ENCODE measurements around the gene CRIP2. TPM values are rescaled to one million over a fixed set of nuclear protein-coding genes. Genes with fewer than 3 reads are reported as not detected.
A peak's percentile ranks its signal among the peaks of the same experiment; 100 is the strongest.

The CRIP2 gene
- total RNA-seq, 1 donor from 2014 or later: 19.2 TPM

DNA sequence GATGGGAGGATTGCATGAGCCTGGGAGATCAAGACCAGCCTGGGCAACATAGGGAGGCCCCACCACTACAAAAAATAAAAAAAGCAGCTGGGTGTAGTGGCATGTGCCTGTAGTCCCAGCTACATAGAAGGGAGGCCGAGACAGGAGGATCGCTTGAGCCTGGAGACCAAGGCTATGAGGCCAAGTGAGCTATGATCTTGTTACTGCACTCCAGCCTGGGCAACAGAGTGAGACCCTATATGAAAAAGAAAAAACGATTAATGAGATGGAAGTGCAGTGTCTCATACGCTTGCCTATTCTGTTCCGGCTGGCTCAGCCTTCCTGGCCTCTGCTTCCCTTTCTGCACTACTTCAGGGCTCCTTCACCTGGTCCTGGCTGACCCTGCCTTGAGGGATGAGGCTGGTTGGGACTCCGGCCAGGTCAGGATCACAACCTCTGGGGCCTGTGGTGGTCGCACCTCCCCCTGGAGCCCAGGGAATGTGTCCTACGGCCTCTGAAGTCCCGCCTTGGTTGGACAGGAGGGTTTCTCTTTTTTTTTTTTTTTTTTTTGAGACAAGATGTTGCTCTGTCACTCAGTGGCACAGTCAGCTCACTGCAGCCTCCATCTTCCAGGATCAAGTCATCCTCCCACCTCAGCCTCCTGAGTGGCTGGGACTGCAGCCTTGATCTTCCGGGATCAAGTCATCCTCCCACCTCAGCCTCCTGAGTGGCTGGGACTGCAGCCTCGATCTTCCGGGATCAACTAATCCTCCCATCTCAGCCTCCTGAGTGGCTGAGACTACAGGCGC lies 27.1 kb downstream of the CRIP2 start:
- Mint-ChIP-seq H3K27me3 (ENCODE audit: low read depth) (peaks cover 5% of the 10 kb centered on the region), H3K4me3 (no peak overlapping the region)

GRCh38 chr14:105502446-105503295 lies 28.1 kb downstream of the CRIP2 start:
- DNase-seq (ENCODE audit: low spot score in 2 of 2, unreplicated experiment in 2 of 2): no peak
- H3K27me3 Mint-ChIP-seq (ENCODE audit: low read depth): peaks cover 15% of the 10 kb centered on the region
- no peaks in the 10 kb centered on the region for H3K9me3 Mint-ChIP-seq
- no peaks in the 10 kb centered on the region for H3K36me3 Mint-ChIP-seq
- H3K4me3 Mint-ChIP-seq: no peak overlapping the region
- TF ChIP-seq, protein P1, sequence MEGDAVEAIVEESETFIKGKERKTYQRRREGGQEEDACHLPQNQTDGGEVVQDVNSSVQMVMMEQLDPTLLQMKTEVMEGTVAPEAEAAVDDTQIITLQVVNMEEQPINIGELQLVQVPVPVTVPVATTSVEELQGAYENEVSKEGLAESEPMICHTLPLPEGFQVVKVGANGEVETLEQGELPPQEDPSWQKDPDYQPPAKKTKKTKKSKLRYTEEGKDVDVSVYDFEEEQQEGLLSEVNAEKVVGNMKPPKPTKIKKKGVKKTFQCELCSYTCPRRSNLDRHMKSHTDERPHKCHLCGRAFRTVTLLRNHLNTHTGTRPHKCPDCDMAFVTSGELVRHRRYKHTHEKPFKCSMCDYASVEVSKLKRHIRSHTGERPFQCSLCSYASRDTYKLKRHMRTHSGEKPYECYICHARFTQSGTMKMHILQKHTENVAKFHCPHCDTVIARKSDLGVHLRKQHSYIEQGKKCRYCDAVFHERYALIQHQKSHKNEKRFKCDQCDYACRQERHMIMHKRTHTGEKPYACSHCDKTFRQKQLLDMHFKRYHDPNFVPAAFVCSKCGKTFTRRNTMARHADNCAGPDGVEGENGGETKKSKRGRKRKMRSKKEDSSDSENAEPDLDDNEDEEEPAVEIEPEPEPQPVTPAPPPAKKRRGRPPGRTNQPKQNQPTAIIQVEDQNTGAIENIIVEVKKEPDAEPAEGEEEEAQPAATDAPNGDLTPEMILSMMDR (IDR thresholded peaks at IDR 0.05; ENCODE audit: unreplicated experiment): no peak
- H3K4me1 Mint-ChIP-seq: no peaks in the 10 kb centered on the region
- no peak overlapping the region for H3K27ac Mint-ChIP-seq

More for the DNA sequence above, 27.1 kb downstream of the CRIP2 start:
- Mint-ChIP-seq H3K4me1 (no peaks in the 10 kb centered on the region), H3K36me3 (no peaks in the 10 kb centered on the region), H3K9me3 (no peaks in the 10 kb centered on the region), H3K27ac (no peak overlapping the region)
- no peak for DNase-seq (ENCODE audit: low spot score in 2 of 2, unreplicated experiment in 2 of 2)
- TF ChIP-seq, protein P1 (IDR thresholded peaks at IDR 0.05; ENCODE audit: unreplicated experiment): no peak

- TF ChIP-seq, protein P1 (IDR thresholded peaks at IDR 0.05; ENCODE audit: unreplicated experiment): no peak
- Mint-ChIP-seq H3K27me3 (ENCODE audit: low read depth) (peaks cover 19% of the 10 kb centered on the region), H3K27ac (no peak overlapping the region), H3K4me3 (no peak overlapping the region), H3K4me1 (no peaks in the 10 kb centered on the region), H3K36me3 (no peaks in the 10 kb centered on the region), H3K9me3 (no peaks in the 10 kb centered on the region)
- DNase-seq (ENCODE audit: low spot score in 2 of 2, unreplicated experiment in 2 of 2): no peak
These were observed 28.6 kb downstream of the CRIP2 start for GRCh38 chr14:105503296-105503640.

GRCh38 chr14:105503935-105504692 lies 29.5 kb downstream of the CRIP2 start:
- Mint-ChIP-seq H3K27me3 (ENCODE audit: low read depth) (peaks cover 27% of the 10 kb centered on the region), H3K27ac (no peak overlapping the region), H3K4me3 (no peak overlapping the region), H3K9me3 (no peaks in the 10 kb centered on the region), H3K4me1 (no peaks in the 10 kb centered on the region), H3K36me3 (no peaks in the 10 kb centered on the region)
- TF ChIP-seq, protein P1 (IDR thresholded peaks at IDR 0.05; ENCODE audit: unreplicated experiment): no peak
- peak in 1 of 2 experiments; percentile 20 for DNase-seq (ENCODE audit: low spot score in 2 of 2, unreplicated experiment in 2 of 2)

- H3K4me3 Mint-ChIP-seq: no peak overlapping the region
- H3K27me3 Mint-ChIP-seq (ENCODE audit: low read depth): peaks cover 27% of the 10 kb centered on the region
- H3K27ac Mint-ChIP-seq: no peak overlapping the region
- H3K36me3 Mint-ChIP-seq: no peaks in the 10 kb centered on the region
- no peak for DNase-seq (ENCODE audit: low spot score in 2 of 2, unreplicated experiment in 2 of 2)
- no peaks in the 10 kb centered on the region for H3K4me1 Mint-ChIP-seq
- no peaks in the 10 kb centered on the region for H3K9me3 Mint-ChIP-seq
- TF ChIP-seq, protein P1 (IDR thresholded peaks at IDR 0.05; ENCODE audit: unreplicated experiment): no peak
These were observed 30.5 kb downstream of the CRIP2 start for GRCh38 chr14:105505101-105505500.

Data from mesothelial cell of epicardium (in vitro differentiated cells).